Measurements from ENCODE around the gene LGR6.

LGR6 gene

GRCh38 chr1:202275061-202275770 lies 81.6 kb downstream of the LGR6 start:
- no peak for TF ChIP-seq TAF1 (IDR thresholded peaks at IDR 0.05; ENCODE audit: borderline replicate concordance, insufficient read depth, low read length)

- TF ChIP-seq REST (IDR thresholded peaks at IDR 0.05; ENCODE audit: insufficient read depth in 1 of 2, low read depth in 2 of 2, low read length in 2 of 2) (no peak), SIN3A (IDR thresholded peaks at IDR 0.05; ENCODE audit: borderline replicate concordance, insufficient read depth, low read length) (no peak), FOXP2 (optimal IDR thresholded peaks at IDR 0.05; ENCODE audit: borderline replicate concordance, extremely low read depth, extremely low read length, insufficient read depth) (no peak), TAF1 (IDR thresholded peaks at IDR 0.05; ENCODE audit: borderline replicate concordance, insufficient read depth, low read length) (no peak), POLR2AphosphoS5 (IDR thresholded peaks at IDR 0.05; ENCODE audit: low read depth, low read length) (no peak)
These were observed 82.6 kb downstream of the LGR6 start for GRCh38 chr1:202276081-202276715.

DNA sequence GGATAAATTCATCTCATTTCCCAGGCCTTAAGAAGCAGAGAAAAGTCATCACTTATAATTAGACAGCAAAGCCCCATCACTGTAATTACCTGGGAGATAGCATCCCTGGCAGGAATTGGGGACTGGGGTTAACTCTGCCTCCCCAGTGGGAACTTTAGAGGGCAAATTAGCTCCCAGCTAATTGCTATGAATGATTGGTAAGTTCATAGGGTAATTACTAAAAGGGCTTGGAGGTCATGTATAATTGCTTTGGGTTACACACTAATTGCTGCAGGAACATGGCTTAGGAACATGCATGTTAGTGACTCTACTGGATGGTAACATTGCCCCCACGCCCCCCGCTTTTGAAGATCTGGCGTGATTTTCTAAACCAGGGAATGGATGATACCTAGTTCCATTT lies 83.3 kb downstream of the LGR6 start:
- no peak for TF ChIP-seq SIN3A (IDR thresholded peaks at IDR 0.05; ENCODE audit: borderline replicate concordance, insufficient read depth, low read length)
- no peak for TF ChIP-seq REST (IDR thresholded peaks at IDR 0.05; ENCODE audit: insufficient read depth in 1 of 2, low read depth in 2 of 2, low read length in 2 of 2)
- no peak for TF ChIP-seq FOXP2 (optimal IDR thresholded peaks at IDR 0.05; ENCODE audit: borderline replicate concordance, extremely low read depth, extremely low read length, insufficient read depth)
- no peak for TF ChIP-seq TAF1 (IDR thresholded peaks at IDR 0.05; ENCODE audit: borderline replicate concordance, insufficient read depth, low read length)
- no peak for TF ChIP-seq POLR2AphosphoS5 (IDR thresholded peaks at IDR 0.05; ENCODE audit: low read depth, low read length)

DNA sequence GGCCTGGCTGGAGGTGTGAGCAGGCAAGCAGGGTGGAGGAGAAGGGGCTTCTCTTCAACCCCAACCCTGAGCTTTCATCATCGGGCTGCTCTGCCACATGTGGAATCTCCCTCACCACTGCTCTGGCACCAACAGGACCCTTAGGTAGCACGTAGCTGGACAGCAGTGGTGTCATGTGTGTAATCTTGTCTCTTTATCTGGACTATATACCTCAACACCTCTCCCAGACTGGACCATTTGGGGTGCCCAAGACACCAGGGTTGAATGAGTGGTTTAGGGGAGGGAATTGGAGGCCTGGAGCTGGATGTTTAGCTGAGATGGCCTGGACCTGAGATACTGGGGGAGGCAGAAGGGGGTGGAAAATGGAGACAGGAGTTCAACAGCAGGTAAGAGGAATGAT lies 85.2 kb downstream of the LGR6 start:
- TF ChIP-seq SIN3A (IDR thresholded peaks at IDR 0.05; ENCODE audit: borderline replicate concordance, insufficient read depth, low read length): no peak
- no peak for TF ChIP-seq REST (IDR thresholded peaks at IDR 0.05; ENCODE audit: insufficient read depth in 1 of 2, low read depth in 2 of 2, low read length in 2 of 2)
- TF ChIP-seq POLR2AphosphoS5 (IDR thresholded peaks at IDR 0.05; ENCODE audit: low read depth, low read length): no peak
- no peak for TF ChIP-seq TAF1 (IDR thresholded peaks at IDR 0.05; ENCODE audit: borderline replicate concordance, insufficient read depth, low read length)

- TF ChIP-seq SIN3A (IDR thresholded peaks at IDR 0.05; ENCODE audit: borderline replicate concordance, insufficient read depth, low read length) (no peak), FOXP2 (optimal IDR thresholded peaks at IDR 0.05; ENCODE audit: borderline replicate concordance, extremely low read depth, extremely low read length, insufficient read depth) (no peak), POLR2AphosphoS5 (IDR thresholded peaks at IDR 0.05; ENCODE audit: low read depth, low read length) (no peak), TAF1 (IDR thresholded peaks at IDR 0.05; ENCODE audit: borderline replicate concordance, insufficient read depth, low read length) (no peak), REST (IDR thresholded peaks at IDR 0.05; ENCODE audit: insufficient read depth in 1 of 2, low read depth in 2 of 2, low read length in 2 of 2) (no peak)
These were observed 86.2 kb downstream of the LGR6 start for GRCh38 chr1:202279806-202280205.

Measured in PFSK-1 (cell line).